OCI-LY1 (cell line): ENCODE results near the gene PRLHR.

Experiments used
- H2AFZ ChIP-seq: fragments of 200-600 bp; sonication (generic), shearing (Covaris generic); 2 replicates; pipeline ENCODE4 v1.6.0; 2014; ENCODE audit warnings: antibody characterized with exemption, mild to moderate bottlenecking, low read length
- H3F3A ChIP-seq: fragments of 200-600 bp; sonication (generic), shearing (Covaris generic); 2 replicates; pipeline ENCODE4 v1.6.0; 2014; ENCODE audit warnings: mild to moderate bottlenecking, antibody characterized with exemption, low read length, moderate library complexity; ENCODE audit not compliant: insufficient read depth
- H3K27ac ChIP-seq: fragments of 200-600 bp; sonication (generic); 2 replicates; pipeline ENCODE4 v1.5.1; 2014; ENCODE audit warnings: low read length, mixed run types, mild to moderate bottlenecking, low read depth; ENCODE audit not compliant: poor library complexity, severe bottlenecking
- H3K27me3 ChIP-seq: fragments of 200-600 bp; sonication (generic); 2 replicates; pipeline ENCODE4 v1.6.0; 2014; ENCODE audit warnings: antibody characterized with exemption, mild to moderate bottlenecking, low read length, moderate library complexity; ENCODE audit not compliant: insufficient read depth
- H3K36me3 ChIP-seq: fragments of 200-600 bp; sonication (generic); 2 replicates; pipeline ENCODE4 v1.6.1; 2014; ENCODE audit warnings: mild to moderate bottlenecking, antibody characterized with exemption, low read length, moderate library complexity, mixed read lengths; ENCODE audit not compliant: insufficient read depth
- H3K4me1 ChIP-seq: fragments of 200-600 bp; sonication (generic); 2 replicates; pipeline ENCODE4 v1.5.1; 2014; ENCODE audit warnings: mild to moderate bottlenecking, low read length, moderate library complexity; ENCODE audit not compliant: insufficient read depth, severe bottlenecking
- H3K4me2 ChIP-seq: fragments of 200-600 bp; sonication (generic), shearing (Covaris generic); 2 replicates; pipeline ENCODE4 v1.6.1; 2014; ENCODE audit warnings: low read length
- H3K4me3 ChIP-seq: fragments of 200-600 bp; sonication (generic); 2 replicates; pipeline ENCODE4 v1.5.1; 2014; ENCODE audit warnings: low read length, low read depth, mild to moderate bottlenecking, mixed read lengths; ENCODE audit not compliant: poor library complexity, severe bottlenecking
- H3K79me2 ChIP-seq: fragments of 200-600 bp; shearing (Covaris generic); 2 replicates; pipeline ENCODE4 v1.6.1; 2016; ENCODE audit warnings: mixed run types, low read length, mixed read lengths; ENCODE audit not compliant: insufficient read depth
- H3K9ac ChIP-seq: fragments of 200-600 bp; sonication (generic), shearing (Covaris generic); 2 replicates; pipeline ENCODE4 v1.6.1; 2014; ENCODE audit warnings: mild to moderate bottlenecking, low read length, mixed read lengths
- H3K9me2 ChIP-seq: fragments of 200-600 bp; sonication (generic), shearing (Covaris generic); 2 replicates; pipeline ENCODE4 v1.6.1; 2014; ENCODE audit warnings: low read depth, mild to moderate bottlenecking, low read length, mixed read lengths
- H3K9me3 ChIP-seq: fragments of 200-600 bp; shearing (Covaris generic); 2 replicates; pipeline ENCODE4 v1.6.1; 2014; ENCODE audit warnings: low read length, mixed read lengths
- H4K20me1 ChIP-seq: fragments of 200-600 bp; sonication (generic), shearing (Covaris generic); 2 replicates; pipeline ENCODE4 v1.6.0; 2016; ENCODE audit warnings: mild to moderate bottlenecking, low read length; ENCODE audit not compliant: insufficient read depth
- EZH2 ChIP-seq: fragments of 200-600 bp; sonication (generic), shearing (Covaris generic); IDR thresholded peaks from 2 replicates; pipeline ENCODE4 v1.8.0; 2017; ENCODE audit warnings: borderline replicate concordance, mixed run types, mild to moderate bottlenecking, antibody characterized with exemption, low read length, moderate library complexity, mixed read lengths
- TF ChIP-seq, protein P1 (sequence below): fragments of 200-600 bp; sonication (generic), shearing (Covaris generic); IDR thresholded peaks from 2 replicates; pipeline ENCODE4 v1.5.1; 2017; ENCODE audit warnings: mild to moderate bottlenecking, antibody characterized with exemption, low read length, moderate library complexity, mixed read lengths

PRLHR gene

GRCh38 chr10:118585794-118586193 lies 9.7 kb downstream of the PRLHR start:
- no peak overlapping the region for H3K9ac ChIP-seq
- no peaks in the 10 kb centered on the region for H3K27me3 ChIP-seq
- H3K27ac ChIP-seq: no peak overlapping the region
- H3K9me3 ChIP-seq: no peaks in the 10 kb centered on the region
- no peaks in the 10 kb centered on the region for H3F3A ChIP-seq
- H3K36me3 ChIP-seq: no peaks in the 10 kb centered on the region
- H3K9me2 ChIP-seq: no peaks in the 10 kb centered on the region
- no peaks in the 10 kb centered on the region for H3K4me1 ChIP-seq
- no peak overlapping the region for H3K4me3 ChIP-seq
- no peaks in the 10 kb centered on the region for H3K79me2 ChIP-seq
- no peak overlapping the region for H2AFZ ChIP-seq
- H4K20me1 ChIP-seq: no peaks in the 10 kb centered on the region
- TF ChIP-seq, protein P1, sequence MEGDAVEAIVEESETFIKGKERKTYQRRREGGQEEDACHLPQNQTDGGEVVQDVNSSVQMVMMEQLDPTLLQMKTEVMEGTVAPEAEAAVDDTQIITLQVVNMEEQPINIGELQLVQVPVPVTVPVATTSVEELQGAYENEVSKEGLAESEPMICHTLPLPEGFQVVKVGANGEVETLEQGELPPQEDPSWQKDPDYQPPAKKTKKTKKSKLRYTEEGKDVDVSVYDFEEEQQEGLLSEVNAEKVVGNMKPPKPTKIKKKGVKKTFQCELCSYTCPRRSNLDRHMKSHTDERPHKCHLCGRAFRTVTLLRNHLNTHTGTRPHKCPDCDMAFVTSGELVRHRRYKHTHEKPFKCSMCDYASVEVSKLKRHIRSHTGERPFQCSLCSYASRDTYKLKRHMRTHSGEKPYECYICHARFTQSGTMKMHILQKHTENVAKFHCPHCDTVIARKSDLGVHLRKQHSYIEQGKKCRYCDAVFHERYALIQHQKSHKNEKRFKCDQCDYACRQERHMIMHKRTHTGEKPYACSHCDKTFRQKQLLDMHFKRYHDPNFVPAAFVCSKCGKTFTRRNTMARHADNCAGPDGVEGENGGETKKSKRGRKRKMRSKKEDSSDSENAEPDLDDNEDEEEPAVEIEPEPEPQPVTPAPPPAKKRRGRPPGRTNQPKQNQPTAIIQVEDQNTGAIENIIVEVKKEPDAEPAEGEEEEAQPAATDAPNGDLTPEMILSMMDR: no peak
- TF ChIP-seq EZH2: no peak
- H3K4me2 ChIP-seq: no peak overlapping the region

- Histone ChIP-seq H4K20me1 (no peaks in the 10 kb centered on the region), H2AFZ (no peak overlapping the region), H3K9me2 (no peaks in the 10 kb centered on the region), H3K4me1 (no peaks in the 10 kb centered on the region), H3K9me3 (no peaks in the 10 kb centered on the region), H3K4me3 (no peak overlapping the region), H3K79me2 (no peaks in the 10 kb centered on the region), H3K9ac (no peak overlapping the region), H3K27ac (no peak overlapping the region), H3K27me3 (no peaks in the 10 kb centered on the region), H3F3A (no peaks in the 10 kb centered on the region), H3K4me2 (no peak overlapping the region), H3K36me3 (no peaks in the 10 kb centered on the region)
- TF ChIP-seq, protein P1: no peak
- TF ChIP-seq EZH2: no peak
Measured at GRCh38 chr10:118585234-118585633, 10.2 kb downstream of the PRLHR start.

- Histone ChIP-seq H3K4me3 (no peak overlapping the region), H3K4me2 (no peak overlapping the region), H3K27ac (no peak overlapping the region), H3K4me1 (no peaks in the 10 kb centered on the region), H3K9ac (no peak overlapping the region), H3K79me2 (no peaks in the 10 kb centered on the region), H2AFZ (no peak overlapping the region), H3F3A (no peaks in the 10 kb centered on the region), H4K20me1 (no peaks in the 10 kb centered on the region), H3K9me3 (no peaks in the 10 kb centered on the region), H3K27me3 (no peaks in the 10 kb centered on the region), H3K9me2 (no peaks in the 10 kb centered on the region), H3K36me3 (no peaks in the 10 kb centered on the region)
- TF ChIP-seq, protein P1: no peak
- no peak for TF ChIP-seq EZH2
Measured at GRCh38 chr10:118584181-118584954, 11.1 kb downstream of the PRLHR start.
